Astrocyte of the cerebellum (primary cell): ENCODE data around the gene LRRC4C.

ENCODE experiments used
- DNase-seq: peaks from one replicate; pipeline ENCODE4 v3.0.0-alpha.2; 2011; ENCODE audit warnings: low read depth
- H3K4me3 ChIP-seq: 2 replicates; pipeline ENCODE4 v1.5.1; 2011; ENCODE audit warnings: mild to moderate bottlenecking, low read depth, low read length, moderate library complexity
- in situ Hi-C: cut with HindIII; loops from 2 replicates; pipeline ENCODE4 v1.10.0; 2017; ENCODE audit warnings: low sequenced_read_pairs
- TF ChIP-seq, protein P1 (sequence below): IDR thresholded peaks from 2 replicates; pipeline ENCODE4 v1.5.1; 2012; ENCODE audit warnings: low read length, low read depth, moderate library complexity, mild to moderate bottlenecking; ENCODE audit errors: missing control alignments

Gene LRRC4C

DNA sequence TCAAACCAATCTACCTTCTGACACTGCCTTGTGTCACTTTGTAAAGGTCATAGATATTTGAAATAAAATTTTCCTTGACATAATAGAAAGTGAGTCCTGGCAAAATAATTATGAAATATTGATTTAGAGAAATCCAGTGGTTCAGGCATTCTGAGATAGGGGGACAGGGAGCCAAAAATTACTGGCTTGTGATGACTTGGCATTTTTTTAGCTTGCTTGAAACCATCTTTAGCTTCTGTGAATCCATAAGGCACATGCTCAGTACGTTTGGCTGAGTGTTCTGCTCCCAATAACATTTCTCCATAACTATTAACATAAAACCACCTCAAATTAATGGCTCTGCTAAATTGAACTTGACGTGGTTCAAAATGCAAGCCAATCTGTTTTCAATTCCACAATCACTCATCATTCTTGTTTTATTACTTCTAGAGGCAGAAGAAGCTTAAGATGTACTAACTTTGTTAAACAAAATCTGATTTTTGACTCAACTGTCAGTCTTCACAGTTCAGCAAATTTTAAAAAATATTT is 209.0 kb downstream of the LRRC4C start:
- DNase-seq = no peak
- no peak overlapping the region for H3K4me3 ChIP-seq
- TF ChIP-seq, protein P1, sequence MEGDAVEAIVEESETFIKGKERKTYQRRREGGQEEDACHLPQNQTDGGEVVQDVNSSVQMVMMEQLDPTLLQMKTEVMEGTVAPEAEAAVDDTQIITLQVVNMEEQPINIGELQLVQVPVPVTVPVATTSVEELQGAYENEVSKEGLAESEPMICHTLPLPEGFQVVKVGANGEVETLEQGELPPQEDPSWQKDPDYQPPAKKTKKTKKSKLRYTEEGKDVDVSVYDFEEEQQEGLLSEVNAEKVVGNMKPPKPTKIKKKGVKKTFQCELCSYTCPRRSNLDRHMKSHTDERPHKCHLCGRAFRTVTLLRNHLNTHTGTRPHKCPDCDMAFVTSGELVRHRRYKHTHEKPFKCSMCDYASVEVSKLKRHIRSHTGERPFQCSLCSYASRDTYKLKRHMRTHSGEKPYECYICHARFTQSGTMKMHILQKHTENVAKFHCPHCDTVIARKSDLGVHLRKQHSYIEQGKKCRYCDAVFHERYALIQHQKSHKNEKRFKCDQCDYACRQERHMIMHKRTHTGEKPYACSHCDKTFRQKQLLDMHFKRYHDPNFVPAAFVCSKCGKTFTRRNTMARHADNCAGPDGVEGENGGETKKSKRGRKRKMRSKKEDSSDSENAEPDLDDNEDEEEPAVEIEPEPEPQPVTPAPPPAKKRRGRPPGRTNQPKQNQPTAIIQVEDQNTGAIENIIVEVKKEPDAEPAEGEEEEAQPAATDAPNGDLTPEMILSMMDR = no peak
- in situ Hi-C loops = no loop called here

DNA sequence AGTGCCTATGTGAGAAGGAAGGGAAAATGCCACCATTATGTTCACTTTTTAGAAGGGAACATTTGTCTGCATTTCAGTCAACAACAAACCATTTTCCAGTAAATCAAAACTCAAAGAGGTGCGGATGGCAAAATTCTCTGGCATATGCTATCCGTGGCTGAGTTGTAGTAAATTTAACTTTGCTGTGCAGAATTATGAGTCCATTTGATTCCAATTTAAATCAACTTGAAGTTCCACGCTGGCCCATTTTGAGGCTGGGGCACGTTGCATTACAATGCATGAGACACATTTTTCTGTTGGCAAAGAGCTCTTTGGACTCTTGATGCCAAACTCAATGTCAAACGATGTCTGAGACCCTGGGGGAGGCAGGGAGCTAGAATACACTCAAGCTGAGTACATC is 211.8 kb downstream of the LRRC4C start:
- TF ChIP-seq, protein P1 = no peak
- no peak for DNase-seq
- in situ Hi-C loops = no loop called here
- no peak overlapping the region for H3K4me3 ChIP-seq

DNA sequence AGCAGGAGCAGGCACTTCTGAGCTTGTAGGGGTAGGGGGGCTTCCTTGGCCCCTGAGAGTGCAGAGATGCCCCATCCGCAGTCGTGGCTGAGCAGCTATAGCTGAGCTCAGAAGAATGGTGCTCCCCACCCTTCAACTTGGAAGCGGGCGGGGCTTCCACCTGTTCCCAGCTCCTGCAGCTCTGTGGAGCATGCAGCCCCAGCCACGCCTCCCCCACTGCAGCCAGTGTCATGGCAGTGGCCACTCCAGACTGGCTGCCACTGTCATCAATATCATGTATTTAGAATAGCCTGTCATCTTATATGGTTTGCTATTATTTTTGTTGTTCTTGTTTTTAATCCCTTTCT is 213.1 kb downstream of the LRRC4C start:
- no peak overlapping the region for H3K4me3 ChIP-seq
- TF ChIP-seq, protein P1 = no peak
- in situ Hi-C loops = no loop called here
- DNase-seq = no peak

DNA sequence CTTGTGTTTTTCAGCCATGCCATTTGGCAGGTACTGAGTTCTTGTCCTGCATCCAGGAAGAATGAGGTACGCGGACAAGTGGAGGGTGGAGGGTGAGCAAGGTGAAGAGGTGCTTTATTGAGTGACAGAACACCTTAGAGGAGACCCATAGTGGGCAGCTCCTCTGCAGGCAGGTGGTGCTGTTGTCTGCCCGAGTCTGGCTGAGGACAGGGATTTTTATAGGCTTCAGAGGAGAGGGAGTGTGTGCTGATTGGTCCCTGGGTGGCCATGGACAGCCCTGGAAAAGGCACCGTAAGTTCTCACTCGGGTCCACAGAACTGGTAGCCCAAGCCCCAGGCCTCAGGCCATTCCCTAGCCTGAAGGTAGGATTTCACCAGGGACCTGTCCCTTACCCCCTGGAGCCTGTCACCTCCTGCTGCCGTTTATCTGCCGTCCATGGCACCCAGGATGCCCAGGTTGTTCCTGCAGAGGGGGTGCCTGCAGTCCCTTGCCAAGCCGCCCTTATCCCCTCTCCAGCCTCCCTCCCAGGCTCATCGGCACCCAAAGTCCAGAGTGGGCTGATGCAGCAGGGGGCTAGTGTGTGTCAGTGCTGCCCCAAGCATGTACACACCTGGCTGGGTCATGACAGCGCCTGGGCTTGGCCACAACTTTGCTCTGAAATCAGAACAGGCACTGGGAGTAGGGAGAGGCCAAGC is 213.6 kb downstream of the LRRC4C start:
- no peak for DNase-seq
- TF ChIP-seq, protein P1 = no peak
- no peak overlapping the region for H3K4me3 ChIP-seq
- in situ Hi-C loops = no loop called here

DNA sequence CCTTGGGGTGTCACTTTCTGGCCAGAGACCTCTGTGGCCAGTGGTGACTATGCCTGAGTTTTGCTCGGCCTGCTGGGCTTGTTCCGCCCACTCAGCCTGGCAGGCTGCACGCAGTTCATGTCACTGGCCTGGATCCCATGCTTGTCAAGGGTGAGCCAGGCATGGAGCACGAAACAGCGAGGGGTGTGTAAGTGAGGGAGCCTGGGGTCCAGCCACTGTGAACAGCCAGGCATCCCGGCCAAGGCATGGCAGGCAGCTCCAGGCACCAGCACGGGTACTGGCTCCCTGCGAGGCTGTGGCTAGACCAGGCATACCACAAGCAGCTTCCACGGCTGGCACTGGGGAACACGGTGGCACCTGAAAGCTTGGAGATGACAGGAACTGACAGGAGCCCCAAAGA is 214.3 kb downstream of the LRRC4C start:
- in situ Hi-C loops = no loop called here
- H3K4me3 ChIP-seq = no peak overlapping the region
- TF ChIP-seq, protein P1 = no peak
- DNase-seq = no peak

DNA sequence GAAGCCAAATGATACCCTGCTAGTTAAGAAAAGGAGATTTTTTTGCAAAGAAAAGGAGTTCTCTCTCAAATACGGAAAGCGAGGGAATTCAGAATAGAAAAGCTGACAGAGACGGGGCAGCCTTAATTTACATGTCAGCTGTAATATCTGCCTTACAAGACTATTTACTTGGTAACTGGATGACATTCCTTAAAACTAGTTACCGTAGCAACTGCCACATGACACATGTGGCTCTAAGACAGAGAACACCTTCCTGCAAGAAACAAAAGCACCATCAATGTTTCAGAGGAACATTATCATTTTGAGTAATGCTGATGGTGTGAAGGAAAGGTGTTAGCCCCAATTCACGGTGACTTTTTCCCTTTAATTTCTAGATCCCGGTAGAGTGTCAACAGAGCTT is 222.1 kb downstream of the LRRC4C start:
- TF ChIP-seq, protein P1 = no peak
- in situ Hi-C loops = loop anchor here (5.0 kb wide), 1 partner anchor 35 kb away; no protein-coding TSS in a partner anchor
- no peak for DNase-seq
- H3K4me3 ChIP-seq = no peak overlapping the region
